Smooth muscle cell (in vitro differentiated cells): ENCODE results near the gene DPH5. TPM values are rescaled to one million over a fixed set of nuclear protein-coding genes. Genes with fewer than 3 reads are reported as not detected.

Source experiments
- DNase-seq: peaks from one replicate; lab custom pipeline; 2025; ENCODE audit not compliant: unreplicated experiment; lab: John Stamatoyannopoulos, UW
- H2AFZ ChIP-seq: fragments of 200-600 bp; sonication (generic); 2 replicates; pipeline ENCODE4 v1.6.0; 2016; ENCODE audit warnings: antibody characterized with exemption, low read depth, mild to moderate bottlenecking
- H3F3A ChIP-seq: fragments of 200-600 bp; sonication (generic); 2 replicates; pipeline ENCODE4 v1.6.0; 2017; ENCODE audit warnings: antibody characterized with exemption, low read depth
- H3K27ac ChIP-seq: fragments of 200-600 bp; sonication (generic); 2 replicates; pipeline ENCODE4 v1.5.1; 2016; ENCODE audit warnings: low read depth, mild to moderate bottlenecking
- H3K27me3 ChIP-seq: fragments of 200-600 bp; sonication (generic); 2 replicates; pipeline ENCODE4 v1.6.1; 2016; ENCODE audit warnings: low read depth, mild to moderate bottlenecking
- H3K36me3 ChIP-seq: fragments of 200-600 bp; sonication (generic); 2 replicates; pipeline ENCODE4 v1.5.1; 2016; ENCODE audit warnings: low read depth
- H3K4me1 ChIP-seq: fragments of 200-600 bp; sonication (generic); 2 replicates; pipeline ENCODE4 v1.5.1; 2016; ENCODE audit warnings: low read depth
- H3K4me2 ChIP-seq: fragments of 200-600 bp; sonication (generic); 2 replicates; pipeline ENCODE4 v1.6.0; 2016; ENCODE audit warnings: mild to moderate bottlenecking
- H3K4me3 ChIP-seq: fragments of 200-600 bp; sonication (generic); 2 replicates; pipeline ENCODE4 v1.5.1; 2016; ENCODE audit warnings: mild to moderate bottlenecking
- H3K79me2 ChIP-seq: fragments of 200-600 bp; sonication (generic); 2 replicates; pipeline ENCODE4 v1.6.0; 2016; ENCODE audit warnings: low read depth, mild to moderate bottlenecking
- H3K9ac ChIP-seq: fragments of 200-600 bp; sonication (generic); 2 replicates; pipeline ENCODE4 v1.6.0; 2016; ENCODE audit warnings: low read depth
- H3K9me3 ChIP-seq: fragments of 200-600 bp; sonication (generic); replicated peaks from 2 replicates; pipeline ENCODE4 v1.5.1; 2016; ENCODE audit warnings: low read depth
- H4K20me1 ChIP-seq: fragments of 200-600 bp; sonication (generic); 2 replicates; pipeline ENCODE4 v1.6.0; 2016; ENCODE audit warnings: low read depth
- CTCF ChIP-seq: fragments of 200-600 bp; sonication (generic); IDR thresholded peaks from 2 replicates; pipeline ENCODE4 v1.5.1; 2017; ENCODE audit warnings: borderline replicate concordance, mild to moderate bottlenecking, antibody characterized with exemption; ENCODE audit not compliant: insufficient read depth, poor library complexity, severe bottlenecking
- WGBS: methylation state at CpG from one replicate; pipeline ENCODE4 v1.1.7; 2016; ENCODE audit warnings: low lambda C conversion rate; 5-methylcytosine and 5-hydroxymethylcytosine counted together
- polyA plus RNA-seq: library from polyadenylated mRNA; unstranded; fragments of >200 nt; fragmentation: Nextera tagmentation; extraction: Ambion mirVana; gene quantifications from 2 replicates; pipeline ENCODE4 v1.2.1, GENCODE V29; 2016
- total RNA-seq: library from RNA; depleted of rRNA; stranded (reverse); fragments of >200 nt; gene quantifications from 2 replicates; pipeline ENCODE4 v1.2.3, GENCODE V29; 2014

The DPH5 gene
- total and polyA plus RNA-seq, 2 experiments from 2014 or later: 15.5 to 51.6 TPM

GRCh38 chr1:101059945-101060542 lies 34.5 kb upstream of the DPH5 start:
- Histone ChIP-seq H3K27me3 (no peaks in the 10 kb centered on the region), H3K79me2 (no peaks in the 10 kb centered on the region), H3K27ac (no peak overlapping the region), H3F3A (peaks cover 5% of the 10 kb centered on the region), H3K4me1 (no peaks in the 10 kb centered on the region), H3K4me2 (no peak overlapping the region), H3K9me3 (no peaks in the 10 kb centered on the region), H2AFZ (no peak overlapping the region), H4K20me1 (no peaks in the 10 kb centered on the region), H3K36me3 (no peaks in the 10 kb centered on the region), H3K4me3 (no peak overlapping the region), H3K9ac (no peak overlapping the region)
- 53% methylated on average over 6 of the region's 6 CpGs for WGBS
- TF ChIP-seq CTCF: no peak
- DNase-seq: no peak

GRCh38 chr1:101055623-101056022 lies 30.0 kb upstream of the DPH5 start:
- Histone ChIP-seq H3K4me2 (no peak overlapping the region), H3K27me3 (no peaks in the 10 kb centered on the region)

GRCh38 chr1:101051688-101052638 lies 26.4 kb upstream of the DPH5 start:
- DNase-seq: no peak
- TF ChIP-seq CTCF: no peak
- no peaks in the 10 kb centered on the region for H4K20me1 ChIP-seq
- H3K9ac ChIP-seq: no peak overlapping the region
- H3K79me2 ChIP-seq: peaks cover 4% of the 10 kb centered on the region
- H3K4me2 ChIP-seq: no peak overlapping the region
- H3K36me3 ChIP-seq: no peaks in the 10 kb centered on the region
- H3K4me3 ChIP-seq: no peak overlapping the region
- 74% methylated on average over 3 of the region's 3 CpGs for WGBS
- no peaks in the 10 kb centered on the region for H3K9me3 ChIP-seq
- H2AFZ ChIP-seq: no peak overlapping the region
- H3F3A ChIP-seq: no peaks in the 10 kb centered on the region
- no peaks in the 10 kb centered on the region for H3K27me3 ChIP-seq
- no peak overlapping the region for H3K27ac ChIP-seq
- H3K4me1 ChIP-seq: no peaks in the 10 kb centered on the region

More at GRCh38 chr1:101055623-101056022, 30.0 kb upstream of the DPH5 start:
- TF ChIP-seq CTCF: no peak
- H4K20me1 ChIP-seq: no peaks in the 10 kb centered on the region
- H3K79me2 ChIP-seq: peaks cover 4% of the 10 kb centered on the region
- H2AFZ ChIP-seq: no peak overlapping the region
- no peak for DNase-seq
- H3K36me3 ChIP-seq: no peaks in the 10 kb centered on the region
- no peak overlapping the region for H3K9ac ChIP-seq
- H3K4me1 ChIP-seq: no peaks in the 10 kb centered on the region
- no peak overlapping the region for H3K27ac ChIP-seq
- H3K4me3 ChIP-seq: no peak overlapping the region
- peaks cover 5% of the 10 kb centered on the region for H3F3A ChIP-seq
- no peaks in the 10 kb centered on the region for H3K9me3 ChIP-seq

GRCh38 chr1:101050869-101051268 lies 25.3 kb upstream of the DPH5 start:
- Histone ChIP-seq H3K36me3 (no peaks in the 10 kb centered on the region), H3K27ac (no peak overlapping the region), H3K4me2 (no peak overlapping the region), H3K79me2 (peaks cover 4% of the 10 kb centered on the region), H3K27me3 (no peaks in the 10 kb centered on the region), H3K4me1 (no peaks in the 10 kb centered on the region), H3F3A (no peaks in the 10 kb centered on the region), H3K9ac (no peak overlapping the region), H3K4me3 (no peak overlapping the region), H4K20me1 (no peaks in the 10 kb centered on the region), H2AFZ (no peak overlapping the region), H3K9me3 (no peaks in the 10 kb centered on the region)
- TF ChIP-seq CTCF: no peak
- 97% methylated on average over 2 of the region's 2 CpGs for WGBS
- DNase-seq: no peak
